ENCODE results near the gene NUDT1. TPM values are rescaled to one million over a fixed set of nuclear protein-coding genes. Genes with fewer than 3 reads are reported as not detected.
A peak's percentile ranks its signal among the peaks of the same experiment; 100 is the strongest.

NUDT1 gene
- total RNA-seq, 2 donors from 2014 or later: 56.0 to 84.7 TPM

- peaks cover 5% of the 10 kb centered on the region for H3K9me3 Mint-ChIP-seq
- Histone ChIP-seq H3K9me3 (ENCODE audit: control insufficient read depth, low read length) (peaks cover 5% of the 10 kb centered on the region), H3K4me1 (ENCODE audit: control insufficient read depth, insufficient read depth, low read length) (peaks cover 11% of the 10 kb centered on the region), H3K4me3 (ENCODE audit: low read length) (no peak overlapping the region), H3K36me3 (ENCODE audit: control insufficient read depth, insufficient read depth, low read length) (peaks cover 37% of the 10 kb centered on the region), H3K27me3 (ENCODE audit: control insufficient read depth, insufficient read depth, low read length, poor library complexity, severe bottlenecking) (no peaks in the 10 kb centered on the region), H3K9ac (ENCODE audit: extremely low read depth, low read length, poor library complexity, severe bottlenecking) (no peak overlapping the region), H3K27ac (ENCODE audit: low read depth, low read length) (no peak overlapping the region)
- peak; percentile 49 for DNase-seq
- H3K27me3 Mint-ChIP-seq (ENCODE audit: insufficient read depth): no peaks in the 10 kb centered on the region
- no peak for TF ChIP-seq CTCF (conservative IDR thresholded peaks at IDR 0.05)
- no peak overlapping the region for H3K27ac Mint-ChIP-seq
- 93 to 95% methylated on average over 10 to 20 of the region's 21 CpGs for WGBS, 2 experiments (ENCODE audit: insufficient coverage in 1 of 2, insufficient read length in 1 of 2)
- peaks cover 28% of the 10 kb centered on the region for H3K4me1 Mint-ChIP-seq
- peaks cover 57% of the 10 kb centered on the region for H3K36me3 Mint-ChIP-seq (ENCODE audit: low read depth)
- no peak overlapping the region for H3K4me3 Mint-ChIP-seq
These were observed 44.4 kb upstream of the NUDT1 start for GRCh38 chr7:2197436-2198155.

GRCh38 chr7:2198206-2198605 lies 43.8 kb upstream of the NUDT1 start:
- Mint-ChIP-seq H3K27me3 (ENCODE audit: insufficient read depth) (no peaks in the 10 kb centered on the region), H3K9me3 (peaks cover 5% of the 10 kb centered on the region), H3K36me3 (ENCODE audit: low read depth) (peaks cover 52% of the 10 kb centered on the region), H3K27ac (peak overlapping the region; percentile 30), H3K4me1 (peaks cover 26% of the 10 kb centered on the region), H3K4me3 (no peak overlapping the region)
- H3K36me3 ChIP-seq (ENCODE audit: control insufficient read depth, insufficient read depth, low read length): peaks cover 37% of the 10 kb centered on the region
- H3K9me3 ChIP-seq (ENCODE audit: control insufficient read depth, low read length): peaks cover 5% of the 10 kb centered on the region
- WGBS, 2 experiments (ENCODE audit: insufficient coverage in 1 of 2, insufficient read length in 1 of 2): 92 to 94% methylated on average over 13 to 15 of the region's 15 CpGs
- peaks cover 11% of the 10 kb centered on the region for H3K4me1 ChIP-seq (ENCODE audit: control insufficient read depth, insufficient read depth, low read length)
- DNase-seq: peak; percentile 67
- no peaks in the 10 kb centered on the region for H3K27me3 ChIP-seq (ENCODE audit: control insufficient read depth, insufficient read depth, low read length, poor library complexity, severe bottlenecking)
- no peak overlapping the region for H3K9ac ChIP-seq (ENCODE audit: extremely low read depth, low read length, poor library complexity, severe bottlenecking)
- no peak overlapping the region for H3K4me3 ChIP-seq (ENCODE audit: low read length)
- H3K27ac ChIP-seq (ENCODE audit: low read depth, low read length): no peak overlapping the region
- no peak for TF ChIP-seq CTCF (conservative IDR thresholded peaks at IDR 0.05)

- H3K4me1 ChIP-seq (ENCODE audit: control insufficient read depth, insufficient read depth, low read length): peaks cover 11% of the 10 kb centered on the region
- no peak for TF ChIP-seq CTCF (conservative IDR thresholded peaks at IDR 0.05)
- no peak overlapping the region for H3K4me3 ChIP-seq (ENCODE audit: low read length)
- Mint-ChIP-seq H3K9me3 (peaks cover 5% of the 10 kb centered on the region), H3K36me3 (ENCODE audit: low read depth) (peaks cover 47% of the 10 kb centered on the region), H3K27ac (no peak overlapping the region), H3K27me3 (ENCODE audit: insufficient read depth) (no peaks in the 10 kb centered on the region), H3K4me1 (peaks cover 24% of the 10 kb centered on the region), H3K4me3 (no peak overlapping the region)
- no peak overlapping the region for H3K9ac ChIP-seq (ENCODE audit: extremely low read depth, low read length, poor library complexity, severe bottlenecking)
- no peak for DNase-seq
- 92 to 96% methylated on average over 10 of the region's 10 CpGs for WGBS, 2 experiments (ENCODE audit: insufficient coverage in 1 of 2, insufficient read length in 1 of 2)
- H3K9me3 ChIP-seq (ENCODE audit: control insufficient read depth, low read length): peaks cover 5% of the 10 kb centered on the region
- H3K36me3 ChIP-seq (ENCODE audit: control insufficient read depth, insufficient read depth, low read length): peaks cover 37% of the 10 kb centered on the region
- no peaks in the 10 kb centered on the region for H3K27me3 ChIP-seq (ENCODE audit: control insufficient read depth, insufficient read depth, low read length, poor library complexity, severe bottlenecking)
- H3K27ac ChIP-seq (ENCODE audit: low read depth, low read length): no peak overlapping the region
These were observed 43.3 kb upstream of the NUDT1 start for GRCh38 chr7:2198760-2199159.

All from endodermal cell (in vitro differentiated cells).